ENCODE measurements around the gene ATP9B.

ATP9B gene, protein sequence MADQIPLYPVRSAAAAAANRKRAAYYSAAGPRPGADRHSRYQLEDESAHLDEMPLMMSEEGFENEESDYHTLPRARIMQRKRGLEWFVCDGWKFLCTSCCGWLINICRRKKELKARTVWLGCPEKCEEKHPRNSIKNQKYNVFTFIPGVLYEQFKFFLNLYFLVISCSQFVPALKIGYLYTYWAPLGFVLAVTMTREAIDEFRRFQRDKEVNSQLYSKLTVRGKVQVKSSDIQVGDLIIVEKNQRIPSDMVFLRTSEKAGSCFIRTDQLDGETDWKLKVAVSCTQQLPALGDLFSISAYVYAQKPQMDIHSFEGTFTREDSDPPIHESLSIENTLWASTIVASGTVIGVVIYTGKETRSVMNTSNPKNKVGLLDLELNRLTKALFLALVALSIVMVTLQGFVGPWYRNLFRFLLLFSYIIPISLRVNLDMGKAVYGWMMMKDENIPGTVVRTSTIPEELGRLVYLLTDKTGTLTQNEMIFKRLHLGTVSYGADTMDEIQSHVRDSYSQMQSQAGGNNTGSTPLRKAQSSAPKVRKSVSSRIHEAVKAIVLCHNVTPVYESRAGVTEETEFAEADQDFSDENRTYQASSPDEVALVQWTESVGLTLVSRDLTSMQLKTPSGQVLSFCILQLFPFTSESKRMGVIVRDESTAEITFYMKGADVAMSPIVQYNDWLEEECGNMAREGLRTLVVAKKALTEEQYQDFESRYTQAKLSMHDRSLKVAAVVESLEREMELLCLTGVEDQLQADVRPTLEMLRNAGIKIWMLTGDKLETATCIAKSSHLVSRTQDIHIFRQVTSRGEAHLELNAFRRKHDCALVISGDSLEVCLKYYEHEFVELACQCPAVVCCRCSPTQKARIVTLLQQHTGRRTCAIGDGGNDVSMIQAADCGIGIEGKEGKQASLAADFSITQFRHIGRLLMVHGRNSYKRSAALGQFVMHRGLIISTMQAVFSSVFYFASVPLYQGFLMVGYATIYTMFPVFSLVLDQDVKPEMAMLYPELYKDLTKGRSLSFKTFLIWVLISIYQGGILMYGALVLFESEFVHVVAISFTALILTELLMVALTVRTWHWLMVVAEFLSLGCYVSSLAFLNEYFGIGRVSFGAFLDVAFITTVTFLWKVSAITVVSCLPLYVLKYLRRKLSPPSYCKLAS

GRCh38 chr18:79068937-79069716 lies at the start of gene ATP9B:
ATP9B (plus strand) TSS chr18:79069394; CDS start chr18:79069411, 17 bp downstream.
- DNase-seq, result peak; percentile 99

GRCh38 chr18:79019881-79020280 lies 49.3 kb upstream of the ATP9B start:
- DNase-seq, result no peak

GRCh38 chr18:79022603-79023002 lies 46.6 kb upstream of the ATP9B start:
- no peak for DNase-seq

- no peak for DNase-seq
These were observed 42.7 kb upstream of the ATP9B start for GRCh38 chr18:79026491-79026890.

DNA sequence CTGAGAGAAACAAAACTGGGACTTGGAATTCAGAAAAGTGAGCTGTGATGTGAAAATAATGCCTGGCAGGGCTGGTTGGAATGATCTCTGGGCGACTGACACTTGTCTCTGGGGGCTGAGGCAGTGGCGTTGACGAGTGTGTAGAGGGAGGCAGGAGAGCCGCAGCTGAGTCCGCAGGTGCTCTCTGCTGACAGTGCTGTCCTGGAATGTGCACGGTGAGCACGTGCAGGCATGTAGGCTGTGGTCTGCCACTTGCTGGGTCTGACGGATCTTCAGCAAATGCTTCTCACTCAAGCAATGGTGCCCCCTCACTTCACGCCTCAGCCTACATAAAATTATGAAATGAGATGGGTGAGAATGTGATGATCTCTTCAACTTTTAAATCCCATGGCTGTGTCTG lies 38.5 kb upstream of the ATP9B start:
- no peak for DNase-seq

- no peak for DNase-seq
These were observed 26.9 kb upstream of the ATP9B start for GRCh38 chr18:79042276-79042675.

DNA sequence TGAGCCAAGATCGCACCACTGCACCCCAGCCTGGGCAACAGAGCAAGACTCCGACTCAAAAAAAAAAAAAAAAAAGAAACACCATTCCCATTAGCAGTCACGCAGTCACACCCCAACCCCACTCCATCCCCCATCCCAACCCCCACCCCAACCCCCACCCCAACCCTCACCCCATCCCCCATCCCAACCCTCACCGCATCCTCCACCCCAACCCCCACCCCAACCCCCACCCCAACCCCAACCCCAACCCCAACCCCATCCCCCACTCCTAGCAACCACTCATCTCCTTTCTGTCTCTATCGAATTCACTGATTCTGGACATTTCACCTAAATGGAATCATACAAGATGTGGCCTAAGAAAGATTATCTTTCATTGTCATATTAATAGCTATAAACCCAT lies 25.9 kb upstream of the ATP9B start:
- no peak for DNase-seq

GRCh38 chr18:79046522-79046921 lies 22.7 kb upstream of the ATP9B start:
- no peak for DNase-seq

GRCh38 chr18:79047556-79048244 lies 21.5 kb upstream of the ATP9B start:
- no peak for DNase-seq

DNA sequence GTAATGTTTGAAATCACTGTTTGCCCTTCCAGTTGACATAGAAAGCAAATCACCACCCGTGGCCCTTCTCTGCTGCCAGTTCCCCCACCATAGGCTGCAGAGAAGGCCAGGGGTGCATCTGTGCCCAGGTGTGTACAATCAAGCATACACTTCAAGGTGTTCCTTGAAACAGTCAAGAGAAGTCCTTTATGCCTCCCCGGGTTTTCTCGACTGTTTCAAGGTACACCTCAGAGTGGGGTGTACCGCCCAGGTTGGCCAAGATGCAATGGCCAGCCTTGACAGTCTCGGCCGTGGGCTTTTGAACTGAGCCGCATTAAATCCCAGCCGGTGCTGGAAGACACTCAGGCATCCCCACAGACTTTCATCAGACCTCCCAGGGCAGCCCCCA lies 21.0 kb upstream of the ATP9B start:
- DNase-seq, result no peak

DNA sequence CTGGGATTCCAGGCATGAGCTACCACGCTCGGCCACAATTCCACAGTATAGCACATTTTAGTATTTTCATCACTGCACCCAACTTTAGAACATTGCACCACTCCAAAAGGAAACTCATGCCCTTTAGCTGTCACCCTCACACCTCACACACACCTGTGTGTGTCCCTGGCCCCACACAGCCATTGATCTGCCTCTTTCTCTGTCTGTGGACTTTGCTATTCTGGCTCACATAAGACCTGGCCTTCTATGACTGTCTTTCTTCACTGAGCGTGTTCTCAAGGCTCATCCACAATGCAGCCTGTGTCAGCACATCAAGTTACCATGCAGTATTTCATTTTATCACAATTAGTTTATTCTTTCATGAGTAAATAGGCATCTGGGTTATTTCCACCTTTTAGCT lies 19.7 kb upstream of the ATP9B start:
- DNase-seq, result no peak

DNA sequence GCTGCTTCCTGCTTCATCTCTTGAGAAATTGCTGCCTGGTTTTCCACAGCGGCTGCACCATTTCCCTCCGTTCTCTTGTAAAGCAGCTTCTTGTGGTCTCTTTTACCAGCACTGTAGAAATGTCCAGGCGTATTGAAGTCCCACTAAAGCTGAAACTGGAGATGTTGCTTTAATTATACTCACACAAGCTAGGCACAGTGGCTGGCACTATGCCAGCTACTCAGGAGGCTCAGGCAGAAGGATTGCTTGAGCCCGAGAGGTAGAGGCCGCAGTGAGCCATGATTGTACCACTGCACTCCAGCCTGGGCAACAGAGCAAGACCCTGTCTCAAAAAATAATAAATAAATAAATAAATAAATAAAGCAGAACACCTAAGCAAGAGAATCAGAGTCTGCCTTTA lies 19.2 kb upstream of the ATP9B start:
- DNase-seq, result no peak

GRCh38 chr18:79056827-79057367 lies 12.3 kb upstream of the ATP9B start:
- DNase-seq, result no peak

DNA sequence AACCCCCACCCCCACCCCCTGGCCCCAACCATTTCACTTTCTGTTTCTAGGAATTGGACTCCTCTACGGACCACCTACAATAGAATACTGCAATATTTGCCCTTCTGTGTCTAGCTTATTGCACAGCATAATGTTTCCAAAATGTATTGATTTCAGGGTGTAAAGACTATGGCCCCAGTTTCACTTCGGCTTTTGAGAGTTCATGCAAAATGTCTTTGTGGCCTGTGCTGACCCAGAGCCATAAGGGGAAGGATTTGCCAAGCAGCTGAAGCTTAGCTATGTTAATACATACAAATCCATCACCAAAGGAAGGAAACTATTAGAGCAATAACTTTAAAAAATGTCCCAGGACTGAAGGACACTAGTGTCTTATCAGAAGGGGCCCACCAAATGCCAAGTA lies 11.2 kb upstream of the ATP9B start:
- no peak for DNase-seq

- no peak for DNase-seq
These were observed 6.4 kb upstream of the ATP9B start for GRCh38 chr18:79062806-79063205.

DNA sequence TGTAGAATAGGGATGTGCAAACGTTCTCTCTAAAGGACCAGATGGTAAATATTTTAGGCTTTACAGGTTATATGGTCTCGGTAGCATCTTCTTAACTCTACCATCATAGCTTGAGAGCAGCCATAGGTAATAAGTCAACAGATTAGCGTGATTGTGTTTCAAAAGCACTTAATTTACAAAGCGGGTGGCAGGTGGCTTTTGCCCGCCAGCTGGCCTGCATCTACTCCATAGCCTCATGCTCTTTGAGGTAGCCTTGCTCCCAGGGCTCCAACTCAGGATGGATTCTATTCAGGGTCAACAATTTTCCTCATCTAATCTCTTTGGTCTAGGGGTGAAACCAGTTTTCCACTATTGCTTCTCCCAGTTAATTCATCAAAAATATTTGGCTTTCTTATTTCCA lies 5.0 kb upstream of the ATP9B start:
- DNase-seq, result no peak

GRCh38 chr18:79065802-79066201 lies 3.4 kb upstream of the ATP9B start:
- no peak for DNase-seq

- no peak for DNase-seq
These were observed 1.6 kb upstream of the ATP9B start for GRCh38 chr18:79067611-79068010.

DNA sequence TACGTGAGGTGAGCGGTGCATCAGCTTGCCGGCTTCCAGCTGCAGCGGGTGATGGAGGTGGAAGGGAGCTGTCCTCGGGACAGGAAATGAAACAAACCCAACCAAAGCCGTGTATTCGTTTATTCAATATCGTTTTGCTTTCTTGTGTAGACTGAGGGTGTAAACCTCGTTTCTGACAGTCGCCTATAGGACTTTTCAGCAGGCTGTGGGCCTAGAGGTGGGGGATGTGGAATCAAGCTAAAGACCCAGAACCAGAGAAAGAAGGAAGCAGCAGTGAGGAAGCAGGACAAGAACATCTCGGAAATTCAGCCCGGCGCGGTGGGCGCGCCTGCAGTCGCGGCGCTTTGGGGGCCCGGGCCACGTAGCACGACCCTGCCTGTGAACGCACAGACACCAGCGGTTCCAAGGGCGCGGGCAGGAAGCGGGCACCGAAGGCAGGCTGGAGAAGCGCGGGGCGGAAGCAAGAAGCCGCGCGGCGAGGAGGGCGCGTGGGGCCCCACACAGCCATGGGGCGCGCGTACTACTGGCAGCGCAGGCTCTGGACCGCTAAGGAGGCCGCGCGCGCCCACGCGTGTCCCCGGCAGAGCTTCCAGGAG lies 755 bp upstream of the ATP9B start:
- no peak for DNase-seq

- DNase-seq, result no peak
These were observed 540 bp downstream of the ATP9B start for GRCh38 chr18:79069717-79070151.

- no peak for DNase-seq
These were observed 1.3 kb downstream of the ATP9B start for GRCh38 chr18:79070486-79070885.

All from activated CD4-positive, alpha-beta T cell treated with anti-CD3 and anti-CD28 coated beads for 1 hour (primary cell).